NCI-H82 (cell line): ENCODE results near the gene CDK17.
"Not testable (repeated sequence)": the region's sequence is repeated elsewhere in the genome, so short reads cannot be mapped to it uniquely, and the experiment has no call there.

Experiments
- DNase-seq: peaks from one replicate; lab custom pipeline; 2025; lab: John Stamatoyannopoulos, UW

CDK17 gene

GRCh38 chr12:96417688-96418087 is 17.4 kb upstream of the CDK17 start:
- not testable (repeated sequence) for DNase-seq

GRCh38 chr12:96416033-96416799 is 16.0 kb upstream of the CDK17 start:
- no peak for DNase-seq

- peak; percentile 82 for DNase-seq
Observed at GRCh38 chr12:96414637-96415036, 14.4 kb upstream of the CDK17 start.

- no peak for DNase-seq
Observed at GRCh38 chr12:96412431-96412830, 12.2 kb upstream of the CDK17 start.

GRCh38 chr12:96409731-96410130 is 9.5 kb upstream of the CDK17 start:
- no peak for DNase-seq

- DNase-seq = no peak
Observed at GRCh38 chr12:96408993-96409392, 8.8 kb upstream of the CDK17 start.

GRCh38 chr12:96407429-96408097 is 7.3 kb upstream of the CDK17 start:
- not testable (repeated sequence) for DNase-seq

GRCh38 chr12:96404696-96405095 is 4.5 kb upstream of the CDK17 start:
- peak; percentile 19 for DNase-seq

GRCh38 chr12:96403870-96404269 is 3.6 kb upstream of the CDK17 start:
- DNase-seq = no peak

- DNase-seq = not testable (repeated sequence)
Observed at GRCh38 chr12:96402522-96402921, 2.3 kb upstream of the CDK17 start.

- DNase-seq = peak; percentile 16
Observed at GRCh38 chr12:96402061-96402460, 1.8 kb upstream of the CDK17 start.

- DNase-seq = peak; percentile 53
Observed at GRCh38 chr12:96401076-96401871, 1.0 kb upstream of the CDK17 start.

- DNase-seq = peak; percentile 72
Observed at GRCh38 chr12:96400631-96401075, 414 bp upstream of the CDK17 start.

GRCh38 chr12:96399120-96399918 is 920 bp downstream of the CDK17 start:
- DNase-seq = peak; percentile 77

GRCh38 chr12:96398424-96399119 is 1.7 kb downstream of the CDK17 start:
- DNase-seq = no peak

- DNase-seq = no peak
Observed at GRCh38 chr12:96397756-96398423, 2.3 kb downstream of the CDK17 start.

GRCh38 chr12:96396914-96397313 is 3.3 kb downstream of the CDK17 start:
- DNase-seq = no peak

GRCh38 chr12:96396209-96396608 is 4.0 kb downstream of the CDK17 start:
- no peak for DNase-seq

GRCh38 chr12:96395236-96395635 is 5.0 kb downstream of the CDK17 start:
- no peak for DNase-seq

GRCh38 chr12:96393229-96393628 is 7.0 kb downstream of the CDK17 start:
- DNase-seq = not testable (repeated sequence)

- DNase-seq = no peak
Observed at GRCh38 chr12:96392397-96392796, 7.8 kb downstream of the CDK17 start.
